ENCODE data around the gene ST6GALNAC5.

ST6GALNAC5 gene

DNA sequence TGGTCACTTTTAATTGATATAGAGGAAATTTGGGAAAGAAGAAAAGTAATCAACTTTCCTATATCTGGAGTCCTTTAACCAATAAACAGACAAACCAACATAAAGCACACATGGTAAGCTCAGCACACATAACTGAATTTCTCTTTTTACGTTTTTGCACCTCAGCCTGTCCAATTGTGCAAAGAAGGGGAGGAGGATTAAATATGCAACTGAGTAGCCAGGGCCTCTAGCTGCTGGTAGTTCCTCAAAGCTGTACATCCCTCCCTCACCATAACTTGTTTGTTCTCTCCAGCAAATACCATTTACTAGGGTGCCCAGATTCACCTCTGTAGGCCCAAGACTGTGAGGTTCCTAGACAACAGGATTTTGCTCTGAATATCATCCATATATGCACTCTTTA, 25.4 kb downstream of the ST6GALNAC5 start:
- no peak overlapping the region for H3K4me3 ChIP-seq (ENCODE audit: control insufficient read depth, low read depth, low read length)
- no peak for TF ChIP-seq CTCF (IDR thresholded peaks at IDR 0.05; ENCODE audit: control insufficient read depth, insufficient read depth, low read depth, low read length, missing control alignments)
- no peak for DNase-seq (ENCODE audit: low read depth)

GRCh38 chr1:76901158-76901767, 34.0 kb downstream of the ST6GALNAC5 start:
- no peak overlapping the region for H3K4me3 ChIP-seq (ENCODE audit: control insufficient read depth, low read depth, low read length)
- DNase-seq (ENCODE audit: low read depth), result no peak
- TF ChIP-seq CTCF (IDR thresholded peaks at IDR 0.05; ENCODE audit: control insufficient read depth, insufficient read depth, low read depth, low read length, missing control alignments), result peak; percentile 88

DNA sequence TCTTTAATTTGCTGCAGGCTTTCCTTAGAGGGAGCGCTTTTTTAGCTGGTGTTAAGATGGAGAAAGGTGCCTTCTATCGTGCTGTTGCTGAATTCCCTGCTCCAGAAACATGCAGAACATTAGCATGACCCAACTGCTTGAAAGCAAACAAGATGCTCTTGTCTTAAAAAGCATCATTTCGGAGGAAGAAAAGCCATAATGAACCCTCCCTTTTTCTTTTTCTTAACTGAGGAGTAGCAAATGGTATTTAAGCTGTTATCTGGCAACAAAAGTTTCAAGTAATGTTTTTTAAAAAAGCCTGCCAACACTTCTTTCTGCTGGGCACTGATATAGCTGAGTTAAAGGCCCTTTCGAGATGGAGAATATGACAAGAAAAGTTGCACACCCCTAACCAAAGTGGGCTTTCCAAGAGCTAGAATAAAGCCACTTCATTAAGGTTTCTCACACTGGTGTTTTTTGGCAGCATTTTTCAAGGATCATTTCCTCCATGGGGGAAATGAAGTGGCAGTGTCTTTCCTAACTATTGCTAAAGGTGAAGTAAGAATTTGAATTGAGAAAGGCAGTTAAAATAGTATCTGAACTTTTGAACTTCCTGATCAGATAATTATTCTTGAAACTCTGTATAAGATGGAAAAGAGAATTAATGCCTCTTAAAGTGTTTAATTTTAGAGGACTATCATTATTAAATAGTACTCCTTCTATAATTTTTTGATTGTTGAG, 38.8 kb downstream of the ST6GALNAC5 start:
- H3K4me3 ChIP-seq (ENCODE audit: control insufficient read depth, low read depth, low read length), result no peak overlapping the region
- TF ChIP-seq CTCF (IDR thresholded peaks at IDR 0.05; ENCODE audit: control insufficient read depth, insufficient read depth, low read depth, low read length, missing control alignments), result no peak
- no peak for DNase-seq (ENCODE audit: low read depth)

- no peak for DNase-seq (ENCODE audit: low read depth)
- TF ChIP-seq CTCF (IDR thresholded peaks at IDR 0.05; ENCODE audit: control insufficient read depth, insufficient read depth, low read depth, low read length, missing control alignments), result no peak
- H3K4me3 ChIP-seq (ENCODE audit: control insufficient read depth, low read depth, low read length), result no peak overlapping the region
Measured at GRCh38 chr1:76909311-76909710, 42.0 kb downstream of the ST6GALNAC5 start.

- no peak overlapping the region for H3K4me3 ChIP-seq (ENCODE audit: control insufficient read depth, low read depth, low read length)
- no peak for DNase-seq (ENCODE audit: low read depth)
- no peak for TF ChIP-seq CTCF (IDR thresholded peaks at IDR 0.05; ENCODE audit: control insufficient read depth, insufficient read depth, low read depth, low read length, missing control alignments)
Measured at GRCh38 chr1:76919085-76919484, 51.8 kb downstream of the ST6GALNAC5 start.

DNA sequence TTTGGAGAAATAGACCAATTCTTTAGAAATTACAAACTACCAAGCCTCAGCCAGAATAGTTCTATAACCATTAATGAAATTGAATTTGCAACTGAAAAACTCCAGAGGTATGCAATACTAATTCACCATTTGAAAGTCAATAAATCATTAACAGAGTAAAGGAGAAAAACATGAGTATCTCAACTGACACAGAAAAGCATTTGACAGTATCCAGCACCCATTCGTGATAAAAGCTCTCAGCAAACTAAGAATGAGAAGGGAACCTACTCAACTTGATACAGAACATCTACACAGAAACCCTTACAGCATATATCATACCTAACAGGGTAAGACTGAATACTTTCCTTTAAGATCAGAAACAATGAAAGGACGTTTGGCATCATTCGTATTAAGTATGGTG, 54.3 kb downstream of the ST6GALNAC5 start:
- TF ChIP-seq CTCF (IDR thresholded peaks at IDR 0.05; ENCODE audit: control insufficient read depth, insufficient read depth, low read depth, low read length, missing control alignments), result no peak
- no peak overlapping the region for H3K4me3 ChIP-seq (ENCODE audit: control insufficient read depth, low read depth, low read length)
- no peak for DNase-seq (ENCODE audit: low read depth)
